ENCODE results near the gene PAXX. TPM values are rescaled to one million over a fixed set of nuclear protein-coding genes. Genes with fewer than 3 reads are reported as not detected.

PAXX gene
- total RNA-seq, 1 donor, result 18.3 TPM

- no peak for TF ChIP-seq CTCF (IDR thresholded peaks at IDR 0.05; ENCODE audit: insufficient read depth, low read length)
- DNase-seq (ENCODE audit: low read depth), result no peak
- H3K4me3 ChIP-seq (ENCODE audit: low read depth, low read length), result no peak overlapping the region
Observed at GRCh38 chr9:136965771-136966484, 26.3 kb upstream of the PAXX start.

GRCh38 chr9:136968333-136969127 lies 23.7 kb upstream of the PAXX start:
- TF ChIP-seq CTCF (IDR thresholded peaks at IDR 0.05; ENCODE audit: insufficient read depth, low read length), result no peak
- H3K4me3 ChIP-seq (ENCODE audit: low read depth, low read length), result no peak overlapping the region
- no peak for DNase-seq (ENCODE audit: low read depth)

- no peak for DNase-seq (ENCODE audit: low read depth)
- TF ChIP-seq CTCF (IDR thresholded peaks at IDR 0.05; ENCODE audit: insufficient read depth, low read length), result no peak
Observed at GRCh38 chr9:136969150-136969549, 23.1 kb upstream of the PAXX start.

GRCh38 chr9:136969774-136970173 lies 22.4 kb upstream of the PAXX start:
- DNase-seq (ENCODE audit: low read depth), result no peak
- no peak overlapping the region for H3K4me3 ChIP-seq (ENCODE audit: low read depth, low read length)
- no peak for TF ChIP-seq CTCF (IDR thresholded peaks at IDR 0.05; ENCODE audit: insufficient read depth, low read length)

More at GRCh38 chr9:136969150-136969549, 23.1 kb upstream of the PAXX start:
- no peak overlapping the region for H3K4me3 ChIP-seq (ENCODE audit: low read depth, low read length)

- no peak for DNase-seq (ENCODE audit: low read depth)
- H3K4me3 ChIP-seq (ENCODE audit: low read depth, low read length), result no peak overlapping the region
- TF ChIP-seq CTCF (IDR thresholded peaks at IDR 0.05; ENCODE audit: insufficient read depth, low read length), result no peak
Observed at GRCh38 chr9:136970361-136970760, 21.9 kb upstream of the PAXX start.

- TF ChIP-seq CTCF (IDR thresholded peaks at IDR 0.05; ENCODE audit: insufficient read depth, low read length), result no peak
- H3K4me3 ChIP-seq (ENCODE audit: low read depth, low read length), result no peak overlapping the region
- DNase-seq (ENCODE audit: low read depth), result no peak
Observed at GRCh38 chr9:136971746-136972145, 20.5 kb upstream of the PAXX start.
